Uterus (tissue), 2 donors: Measurements from ENCODE around the gene SMYD4.

ENCODE experiments used
- POLR2A ChIP-seq, 2 donors: fragments of 450-650 bp; IDR thresholded peaks; one replicate each; pipeline ENCODE4 v1.6.1; 2016; ENCODE audit warnings: antibody characterized with exemption in 2 of 2, mild to moderate bottlenecking in 1 of 2, moderate library complexity in 1 of 2
- TF ChIP-seq, protein P1 (sequence below), 4 experiments: fragments of 200-600 bp in 2 of 4; fragments of 450-650 bp in 2 of 4; sonication (generic) in 2 of 4; IDR thresholded peaks; one replicate each; pipeline ENCODE4 v1.5.1; 2016 to 2019; ENCODE audit warnings: antibody characterized with exemption in 4 of 4, mild to moderate bottlenecking in 2 of 4, moderate library complexity in 1 of 4

DNA sequence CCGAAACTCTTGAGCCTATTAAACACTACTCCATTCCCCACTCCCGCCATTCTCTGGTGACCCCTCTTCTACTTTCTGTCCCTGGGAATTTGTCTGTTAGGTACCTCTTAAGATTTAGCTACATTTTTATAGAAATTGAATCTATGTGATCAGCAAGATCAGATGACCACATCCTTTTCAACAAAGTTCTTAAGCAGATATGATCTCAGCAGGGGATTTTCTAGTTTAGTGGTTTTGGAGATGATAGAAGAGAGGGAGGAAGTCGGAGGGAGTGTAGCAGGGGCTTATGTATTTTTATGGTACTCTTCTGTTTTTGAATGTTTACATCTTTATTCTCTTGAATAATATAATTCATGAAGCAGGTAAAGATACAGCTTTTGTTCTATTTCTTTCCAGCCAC lies 40.9 kb upstream of the SMYD4 start:
- TF ChIP-seq, protein P1, sequence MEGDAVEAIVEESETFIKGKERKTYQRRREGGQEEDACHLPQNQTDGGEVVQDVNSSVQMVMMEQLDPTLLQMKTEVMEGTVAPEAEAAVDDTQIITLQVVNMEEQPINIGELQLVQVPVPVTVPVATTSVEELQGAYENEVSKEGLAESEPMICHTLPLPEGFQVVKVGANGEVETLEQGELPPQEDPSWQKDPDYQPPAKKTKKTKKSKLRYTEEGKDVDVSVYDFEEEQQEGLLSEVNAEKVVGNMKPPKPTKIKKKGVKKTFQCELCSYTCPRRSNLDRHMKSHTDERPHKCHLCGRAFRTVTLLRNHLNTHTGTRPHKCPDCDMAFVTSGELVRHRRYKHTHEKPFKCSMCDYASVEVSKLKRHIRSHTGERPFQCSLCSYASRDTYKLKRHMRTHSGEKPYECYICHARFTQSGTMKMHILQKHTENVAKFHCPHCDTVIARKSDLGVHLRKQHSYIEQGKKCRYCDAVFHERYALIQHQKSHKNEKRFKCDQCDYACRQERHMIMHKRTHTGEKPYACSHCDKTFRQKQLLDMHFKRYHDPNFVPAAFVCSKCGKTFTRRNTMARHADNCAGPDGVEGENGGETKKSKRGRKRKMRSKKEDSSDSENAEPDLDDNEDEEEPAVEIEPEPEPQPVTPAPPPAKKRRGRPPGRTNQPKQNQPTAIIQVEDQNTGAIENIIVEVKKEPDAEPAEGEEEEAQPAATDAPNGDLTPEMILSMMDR (IDR thresholded peaks at IDR 0.05) = no peak
- no peak for TF ChIP-seq POLR2A (IDR thresholded peaks at IDR 0.05)
